Measurements from ENCODE around the gene SPEF1. TPM values are rescaled to one million over a fixed set of nuclear protein-coding genes. Genes with fewer than 3 reads are reported as not detected.

The SPEF1 gene
- total and polyA plus RNA-seq, 10 of the 15 experiments (the other 5 are each of a cell fraction or from before 2014, with no cell fraction given): 0.12 TPM; not detected in 9

DNA sequence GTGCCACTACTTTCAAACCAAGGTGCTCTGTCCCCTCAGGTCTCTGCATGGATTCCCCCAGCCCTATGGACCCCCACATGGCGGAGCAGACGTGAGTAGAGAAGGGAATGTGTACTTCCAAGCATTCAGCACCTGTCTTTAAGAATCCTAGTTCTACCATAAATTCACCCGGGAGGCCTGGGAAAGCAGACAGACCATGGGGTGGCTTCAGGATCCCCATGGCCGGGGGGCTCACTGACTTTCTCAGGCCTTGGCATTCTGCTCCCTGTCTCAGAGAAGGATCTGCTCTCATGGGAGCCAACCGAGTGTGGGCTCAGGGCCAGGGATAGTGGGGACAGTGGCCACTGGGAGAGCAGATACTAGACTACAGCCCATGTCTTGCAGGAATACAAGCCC, 17.1 kb upstream of the SPEF1 start (continued):
- TF ChIP-seq TAF1 (IDR thresholded peaks at IDR 0.05; ENCODE audit: borderline replicate concordance, low read depth, low read length): no peak

DNA sequence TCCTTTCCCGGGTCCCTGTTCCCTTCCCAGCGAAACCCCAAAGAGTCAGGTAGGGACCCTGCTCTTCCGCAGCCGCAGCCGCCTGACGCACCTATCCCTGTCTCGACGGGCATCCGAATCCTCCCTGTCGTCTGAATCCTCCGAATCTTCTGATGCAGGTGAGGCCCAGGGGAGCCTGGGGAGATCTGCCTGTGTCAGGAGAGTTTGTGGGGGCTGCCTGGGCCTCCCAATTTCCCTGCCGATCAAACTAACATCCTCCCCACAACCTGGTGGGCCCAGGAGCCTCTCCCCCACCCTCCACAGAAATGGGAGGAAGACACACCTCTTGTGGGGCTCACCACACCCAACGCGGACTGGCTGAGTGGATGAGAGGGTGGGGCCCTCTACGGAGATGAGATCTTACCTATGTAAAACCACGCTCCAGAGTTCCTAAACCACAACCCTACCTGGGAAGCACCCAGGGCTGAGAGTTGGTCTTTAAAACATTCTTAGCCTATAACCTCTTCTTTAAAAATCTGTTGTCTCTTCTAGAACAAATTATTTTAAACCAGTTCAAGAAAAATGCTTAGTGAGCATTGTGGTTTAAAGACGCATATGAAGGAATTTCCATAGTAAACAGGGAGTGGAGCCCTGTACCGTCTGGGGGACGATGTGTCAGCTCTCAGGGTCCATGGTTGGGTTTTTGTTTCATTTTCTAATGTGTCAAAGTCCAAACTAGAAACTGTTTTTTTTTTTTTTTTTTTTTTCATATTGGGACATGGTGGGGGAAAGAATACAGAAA, 16.5 kb upstream of the SPEF1 start:
- no peaks in the 10 kb centered on the region for H3K9me3 ChIP-seq (replicated peaks; ENCODE audit: control insufficient read depth, insufficient read depth, low read length)
- peak overlapping the region; percentile 85 for H3K4me2 ChIP-seq (ENCODE audit: control insufficient read depth, insufficient read depth)
- peak overlapping the region; percentile 68 for H3K9ac ChIP-seq (ENCODE audit: control insufficient read depth, insufficient read depth, low read length)
- ChIA-PET SMC1A (ENCODE audit: uncharacterized antibody, unreplicated experiment) (no interaction called here), RAD21 (ENCODE audit: unreplicated experiment) (interaction anchor here (0.7 kb wide), 1 partner anchor 11 kb away, joined by 6 read pairs; the partner anchor contains the start of gene CENPB), CTCF (interaction anchor here (0.6 to 3.8 kb wide), 3 partner anchors 9 to 81 kb away, joined by 3 to 33 read pairs (median 3); partner anchors contain the start of gene AP5S1), POLR2A (interaction anchor here (0.7 to 1.0 kb wide), 4 partner anchors 15 to 502 kb away, joined by 4 to 6 read pairs (median 6); no protein-coding TSS in a partner anchor)
- H3K27me3 ChIP-seq (replicated peaks in 1 of 2; ENCODE audit: control insufficient read depth in 2 of 2, insufficient read depth in 2 of 2, low read length in 1 of 2): no peaks in the 10 kb centered on the region
- H3K79me2 ChIP-seq (ENCODE audit: control insufficient read depth, insufficient read depth, low read length): peaks cover 18% of the 10 kb centered on the region
- ATAC-seq (peak; percentile 7), DNase-seq (ENCODE audit: low read depth, low spot score) (no peak), FAIRE-seq (peak; percentile 31)
- no peaks in the 10 kb centered on the region for H4K20me1 ChIP-seq (ENCODE audit: control insufficient read depth, insufficient read depth)
- H2AFZ ChIP-seq (ENCODE audit: control insufficient read depth, low read depth, low read length): no peak overlapping the region
- in situ Hi-C loops (cut with MboI) (no loop called here), intact Hi-C loops (cut with micrococcal nuclease; ENCODE audit: unreplicated experiment) (loop anchor here (2.0 to 5.0 kb wide), 2 partner anchors 23 to 110 kb away; partner anchors contain the start of gene AP5S1)
- H3K4me3 ChIP-seq: peak overlapping the region; percentile 77
- WGBS (ENCODE audit: insufficient coverage, insufficient replicate concordance, low lambda C conversion rate, missing lambda C conversion rate): 13% methylated on average over 10 of the region's 19 CpGs
- peak overlapping the region; percentile 62 for H3K27ac ChIP-seq (ENCODE audit: control insufficient read depth, insufficient read depth)
- H3K4me1 ChIP-seq (ENCODE audit: control insufficient read depth, insufficient read depth, low read length): peaks cover 43% of the 10 kb centered on the region
- H3K36me3 ChIP-seq (ENCODE audit: control insufficient read depth in 2 of 2, insufficient read depth in 2 of 2, low read length in 1 of 2): peaks cover 5 to 13% of the 10 kb centered on the region in 2 experiments
- BruUV-seq (replicated peaks): no TSS peak
- TF ChIP-seq, protein P1, sequence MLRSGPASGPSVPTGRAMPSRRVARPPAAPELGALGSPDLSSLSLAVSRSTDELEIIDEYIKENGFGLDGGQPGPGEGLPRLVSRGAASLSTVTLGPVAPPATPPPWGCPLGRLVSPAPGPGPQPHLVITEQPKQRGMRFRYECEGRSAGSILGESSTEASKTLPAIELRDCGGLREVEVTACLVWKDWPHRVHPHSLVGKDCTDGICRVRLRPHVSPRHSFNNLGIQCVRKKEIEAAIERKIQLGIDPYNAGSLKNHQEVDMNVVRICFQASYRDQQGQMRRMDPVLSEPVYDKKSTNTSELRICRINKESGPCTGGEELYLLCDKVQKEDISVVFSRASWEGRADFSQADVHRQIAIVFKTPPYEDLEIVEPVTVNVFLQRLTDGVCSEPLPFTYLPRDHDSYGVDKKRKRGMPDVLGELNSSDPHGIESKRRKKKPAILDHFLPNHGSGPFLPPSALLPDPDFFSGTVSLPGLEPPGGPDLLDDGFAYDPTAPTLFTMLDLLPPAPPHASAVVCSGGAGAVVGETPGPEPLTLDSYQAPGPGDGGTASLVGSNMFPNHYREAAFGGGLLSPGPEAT (IDR thresholded peaks at IDR 0.05; ENCODE audit: low read depth): 0 out of 2 replicates have a peak, but pooled peaks have one; percentile 33
- TF ChIP-seq HCFC1 (IDR thresholded peaks at IDR 0.05; ENCODE audit: low read length): no peak
- no peak for TF ChIP-seq RAD21 (IDR thresholded peaks at IDR 0.05; ENCODE audit: insufficient read depth, low read depth, low read length)
- no peak for TF ChIP-seq ZNF217 (IDR thresholded peaks at IDR 0.05)
- no peak for TF ChIP-seq SIX5 (IDR thresholded peaks at IDR 0.05; ENCODE audit: low read depth, low read length, severe bottlenecking)
- TF ChIP-seq ZNF622 (IDR thresholded peaks at IDR 0.05): no peak
- TF ChIP-seq IKZF2 (IDR thresholded peaks at IDR 0.05): 0 out of 4 replicates have a peak, but pooled peaks of 1 of the 2 experiments have one; percentile 49
- TF ChIP-seq RUNX3 (IDR thresholded peaks at IDR 0.05; ENCODE audit: low read length): peak; percentile 51
- TF ChIP-seq LARP7 (IDR thresholded peaks at IDR 0.05): no peak
- TF ChIP-seq ETV6 (conservative IDR thresholded peaks at IDR 0.05 in 1 of 2, IDR thresholded peaks at IDR 0.05 in 1 of 2; ENCODE audit: borderline replicate concordance in 1 of 2, low read depth in 1 of 2): no peak
- TF ChIP-seq ZNF384 (IDR thresholded peaks at IDR 0.05; ENCODE audit: borderline replicate concordance, low read depth, low read length): peak; percentile 83
- no peak for TF ChIP-seq RB1 (IDR thresholded peaks at IDR 0.05; ENCODE audit: borderline replicate concordance)
- no peak for TF ChIP-seq MYC (IDR thresholded peaks at IDR 0.05; ENCODE audit: insufficient read depth, insufficient read length, insufficient replicate concordance, low read length, severe bottlenecking)
- TF ChIP-seq RBBP5 (conservative IDR thresholded peaks at IDR 0.05): no peak
- TF ChIP-seq SRF (IDR thresholded peaks at IDR 0.05; ENCODE audit: low read depth in 2 of 2, low read length in 2 of 2): no peak
- no peak for TF ChIP-seq FOS (IDR thresholded peaks at IDR 0.05; ENCODE audit: borderline replicate concordance, extremely low read depth, insufficient read length)
- peak; percentile 29; the same call in 1 of the 2 replicates for TF ChIP-seq FOXK2 (IDR thresholded peaks at IDR 0.05)
- TF ChIP-seq TARDBP (IDR thresholded peaks at IDR 0.05; ENCODE audit: borderline replicate concordance): no peak
- TF ChIP-seq JUND (IDR thresholded peaks at IDR 0.05; ENCODE audit: low read depth, low read length): no peak
- TF ChIP-seq SPI1 (IDR thresholded peaks at IDR 0.05; ENCODE audit: borderline replicate concordance, insufficient read depth, low read depth, low read length): no peak
- TF ChIP-seq ZNF207 (IDR thresholded peaks at IDR 0.05; ENCODE audit: borderline replicate concordance): no peak
